ENCODE data around the gene PIM3.

PIM3 gene

GRCh38 chr22:49956914-49957825 lies 3.4 kb upstream of the PIM3 start:
- DNase-seq: no peak

GRCh38 chr22:49957826-49958365 lies 2.7 kb upstream of the PIM3 start:
- DNase-seq: no peak

- no peak for DNase-seq
Observed at GRCh38 chr22:49958366-49958921, 2.1 kb upstream of the PIM3 start.

GRCh38 chr22:49958931-49959781 lies 1.4 kb upstream of the PIM3 start:
- DNase-seq: no peak

GRCh38 chr22:49959782-49960158 lies 802 bp upstream of the PIM3 start:
- peak; percentile 79 for DNase-seq

GRCh38 chr22:49961005-49961600 lies 531 bp downstream of the PIM3 start:
- DNase-seq: peak; percentile 79

- DNase-seq: peak; percentile 77
Observed at GRCh38 chr22:49961601-49962011, 1.0 kb downstream of the PIM3 start.

GRCh38 chr22:49962012-49962750 lies 1.6 kb downstream of the PIM3 start:
- peak; percentile 90 for DNase-seq

- peak; percentile 59 for DNase-seq
Observed at GRCh38 chr22:49962751-49963646, 2.4 kb downstream of the PIM3 start.

- DNase-seq: peak; percentile 53
Observed at GRCh38 chr22:49963647-49964026, 3.1 kb downstream of the PIM3 start.

- peak; percentile 63 for DNase-seq
Observed at GRCh38 chr22:49964136-49965090, 3.8 kb downstream of the PIM3 start.

- DNase-seq: peak; percentile 70
Observed at GRCh38 chr22:49965091-49966040, 4.8 kb downstream of the PIM3 start.

- DNase-seq: no peak
Observed at GRCh38 chr22:49966041-49966773, 5.6 kb downstream of the PIM3 start.

GRCh38 chr22:49966774-49967705 lies 6.5 kb downstream of the PIM3 start:
- DNase-seq: peak; percentile 68

GRCh38 chr22:49967706-49968208 lies 7.2 kb downstream of the PIM3 start:
- DNase-seq: peak; percentile 51

GRCh38 chr22:49968313-49968830 lies 7.8 kb downstream of the PIM3 start:
- DNase-seq: peak; percentile 54
